ENCODE data around the gene SNAPC4.

SNAPC4 gene

DNA sequence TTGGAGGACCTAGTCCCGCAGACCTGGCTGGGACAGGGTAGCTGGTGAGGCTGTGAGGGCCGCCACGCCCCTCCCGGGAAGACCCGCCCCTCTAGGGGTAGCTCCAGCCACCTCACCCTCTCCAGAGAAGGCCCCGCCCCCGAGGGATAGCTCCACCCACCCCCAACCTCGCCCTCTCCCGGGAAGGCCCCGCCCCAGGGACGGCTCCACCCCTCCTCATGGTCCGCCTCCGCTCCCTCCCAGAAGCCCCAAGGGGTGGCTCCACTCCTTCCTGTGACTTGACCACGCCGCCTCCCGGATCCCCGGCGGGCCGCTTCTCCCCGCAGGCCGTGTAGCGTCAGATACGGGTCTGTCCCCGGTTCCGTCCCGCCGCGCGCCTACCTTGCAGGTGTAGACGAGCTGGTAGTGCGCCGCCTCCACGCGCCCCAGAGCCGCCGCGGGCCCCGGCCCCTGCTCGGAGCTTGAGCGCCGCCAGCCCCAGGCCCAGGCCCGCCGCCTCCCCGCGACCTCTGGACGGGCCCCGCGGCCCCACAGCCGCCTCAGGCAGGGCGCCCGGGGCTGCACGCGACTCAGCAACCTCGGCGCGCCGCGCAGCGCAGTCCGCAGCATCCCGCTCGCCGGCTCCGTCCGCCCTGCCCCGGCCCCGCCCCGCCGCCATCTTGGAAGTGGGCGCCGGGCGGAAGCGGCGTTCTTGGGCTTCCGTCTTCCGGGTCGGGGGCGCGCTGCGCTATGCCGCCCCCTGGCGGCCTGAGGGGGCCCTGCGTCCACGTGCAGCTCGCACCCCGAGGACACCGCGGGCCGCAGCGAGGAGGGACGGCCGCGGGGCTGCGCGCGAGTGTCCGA is 36.6 kb downstream of the SNAPC4 start, which contains the start of gene DNLZ:
Gene DNLZ (minus strand): TSS at position 639 of the 843 bp plus-strand sequence. CDS start 30 bp downstream, at position 609.
- TF ChIP-seq, protein P1, sequence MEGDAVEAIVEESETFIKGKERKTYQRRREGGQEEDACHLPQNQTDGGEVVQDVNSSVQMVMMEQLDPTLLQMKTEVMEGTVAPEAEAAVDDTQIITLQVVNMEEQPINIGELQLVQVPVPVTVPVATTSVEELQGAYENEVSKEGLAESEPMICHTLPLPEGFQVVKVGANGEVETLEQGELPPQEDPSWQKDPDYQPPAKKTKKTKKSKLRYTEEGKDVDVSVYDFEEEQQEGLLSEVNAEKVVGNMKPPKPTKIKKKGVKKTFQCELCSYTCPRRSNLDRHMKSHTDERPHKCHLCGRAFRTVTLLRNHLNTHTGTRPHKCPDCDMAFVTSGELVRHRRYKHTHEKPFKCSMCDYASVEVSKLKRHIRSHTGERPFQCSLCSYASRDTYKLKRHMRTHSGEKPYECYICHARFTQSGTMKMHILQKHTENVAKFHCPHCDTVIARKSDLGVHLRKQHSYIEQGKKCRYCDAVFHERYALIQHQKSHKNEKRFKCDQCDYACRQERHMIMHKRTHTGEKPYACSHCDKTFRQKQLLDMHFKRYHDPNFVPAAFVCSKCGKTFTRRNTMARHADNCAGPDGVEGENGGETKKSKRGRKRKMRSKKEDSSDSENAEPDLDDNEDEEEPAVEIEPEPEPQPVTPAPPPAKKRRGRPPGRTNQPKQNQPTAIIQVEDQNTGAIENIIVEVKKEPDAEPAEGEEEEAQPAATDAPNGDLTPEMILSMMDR (IDR thresholded peaks at IDR 0.05; ENCODE audit: insufficient read depth, low read length, missing control alignments) = peak; percentile 93
- ChIA-PET POLR2A (interaction anchor here (0.6 to 2.6 kb wide), 11 partner anchors 9 to 1270 kb away, joined by 3 to 15 read pairs (median 4); partner anchors contain the start of genes ENTR1 and PMPCA), CTCF (interaction anchor here (0.6 to 8.7 kb wide), 25 partner anchors 9 to 90 kb away, joined by 3 to 93 read pairs (median 5); partner anchors contain the start of genes CARD9, ENTR1, GPSM1 and PMPCA)
- H3K4me3 ChIP-seq (ENCODE audit: low read depth, low read length) = peak within 1 kb of the TSS; percentile 77
- DNase-seq (ENCODE audit: low read depth, low spot score) = peak; percentile 59

DNA sequence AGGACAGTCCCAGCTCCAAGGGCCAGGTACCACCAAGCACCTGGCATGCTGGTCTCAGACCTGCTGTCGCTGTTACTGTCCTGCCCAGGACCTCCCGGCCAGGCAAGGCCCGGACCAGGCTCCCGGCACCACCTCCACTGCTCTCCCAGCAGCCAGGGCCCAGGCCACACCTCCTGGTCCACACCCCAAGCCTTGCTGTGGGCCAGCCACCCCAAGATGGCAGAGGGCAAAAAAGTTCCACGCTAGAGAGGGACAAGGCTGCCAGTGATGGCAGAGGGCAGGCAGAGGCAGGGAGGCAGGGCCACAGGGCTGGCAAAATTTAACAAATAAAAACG is 37.6 kb downstream of the SNAPC4 start:
- TF ChIP-seq, protein P1 (IDR thresholded peaks at IDR 0.05; ENCODE audit: insufficient read depth, low read length, missing control alignments) = no peak
- CTCF ChIA-PET = interaction anchor here (0.9 to 8.7 kb wide), 13 partner anchors 8 to 91 kb away, joined by 3 to 93 read pairs (median 9); partner anchors contain the start of genes CARD9 and SNAPC4
- POLR2A ChIA-PET = interaction anchor here (0.6 to 2.6 kb wide), 8 partner anchors 8 to 47 kb away, joined by 3 to 15 read pairs (median 6); partner anchors contain the start of genes ENTR1 and PMPCA
- no peak for DNase-seq (ENCODE audit: low read depth, low spot score)
- no peak overlapping the region for H3K4me3 ChIP-seq (ENCODE audit: low read depth, low read length)

DNA sequence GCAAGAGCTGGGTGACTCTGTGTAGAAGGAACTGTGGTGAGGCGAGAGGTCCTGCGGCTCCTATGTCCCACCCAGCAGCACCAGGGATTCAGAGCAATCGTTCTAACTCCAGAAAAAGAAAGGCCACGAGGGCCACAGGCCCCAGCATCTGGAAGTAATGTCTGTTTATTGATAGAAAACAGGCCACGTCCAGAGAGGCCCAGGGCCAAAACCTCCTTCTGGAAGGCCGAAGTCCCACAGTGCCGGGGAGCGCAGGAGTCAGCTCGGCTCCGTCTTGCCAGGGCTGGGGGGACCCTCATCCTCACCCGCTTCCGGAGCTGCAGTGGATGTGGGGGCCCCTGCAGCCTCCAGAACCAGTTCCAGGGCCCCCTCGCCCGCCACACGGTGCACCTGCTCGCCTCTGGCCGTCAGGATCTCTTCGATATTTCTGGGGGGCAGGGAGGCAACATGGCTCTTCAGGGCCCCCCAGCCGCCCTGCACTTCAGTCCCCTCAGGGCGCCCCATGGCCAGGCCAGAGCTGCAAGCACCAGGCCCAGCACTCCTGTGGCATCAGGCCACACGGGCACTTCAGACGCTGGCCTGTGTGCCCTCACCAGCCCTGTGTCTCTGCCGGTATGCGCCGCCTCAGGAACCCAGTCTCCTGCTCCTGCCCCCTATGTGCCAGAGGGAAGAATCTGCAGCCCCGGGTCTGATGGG is 38.1 kb downstream of the SNAPC4 start:
- no peak for DNase-seq (ENCODE audit: low read depth, low spot score)
- ChIA-PET POLR2A (interaction anchor here (0.7 to 2.6 kb wide), 2 partner anchors 8 to 25 kb away, joined by 3 to 15 read pairs; no protein-coding TSS in a partner anchor), CTCF (interaction anchor here (2.3 to 8.7 kb wide), 5 partner anchors 12 to 49 kb away, joined by 6 to 93 read pairs (median 54); partner anchors contain the start of genes CARD9 and SNAPC4)
- TF ChIP-seq, protein P1 (IDR thresholded peaks at IDR 0.05; ENCODE audit: insufficient read depth, low read length, missing control alignments) = no peak
- H3K4me3 ChIP-seq (ENCODE audit: low read depth, low read length) = no peak overlapping the region

DNA sequence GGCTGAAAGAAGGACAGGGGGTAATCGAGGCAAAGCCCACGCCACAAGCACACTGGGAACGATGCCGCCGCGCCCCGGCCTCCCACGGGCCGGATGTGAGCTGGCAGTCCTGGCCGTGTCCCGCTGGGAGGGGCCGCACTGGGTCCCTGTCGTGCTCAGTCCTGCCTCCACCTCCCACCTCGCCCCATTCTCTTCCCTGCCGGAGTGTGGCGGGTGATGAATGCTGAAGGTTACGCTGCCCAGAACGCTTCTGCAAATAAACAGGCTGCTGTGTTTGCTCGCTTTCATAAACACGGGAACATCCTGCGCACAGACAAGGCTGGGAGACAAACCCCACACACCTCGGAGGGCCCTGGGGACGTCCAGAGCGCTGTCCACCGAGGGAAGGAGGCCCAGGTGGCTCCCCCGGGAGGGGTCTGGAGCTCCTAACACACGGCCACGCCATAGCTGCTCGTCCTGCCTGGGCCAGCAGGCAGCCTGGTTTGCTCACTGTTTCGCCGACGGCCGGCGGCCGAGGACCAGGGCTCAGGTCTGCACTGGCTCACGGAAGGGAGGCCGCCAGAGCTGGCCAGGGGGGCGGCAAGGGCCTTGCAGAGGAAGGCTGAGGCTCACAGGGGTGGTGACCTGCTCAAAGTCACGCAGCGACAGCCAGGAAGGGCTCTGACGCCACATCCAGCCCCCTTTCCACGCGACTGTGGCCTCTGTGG is 38.8 kb downstream of the SNAPC4 start:
- no peak overlapping the region for H3K4me3 ChIP-seq (ENCODE audit: low read depth, low read length)
- ChIA-PET CTCF (interaction anchor here (1.0 to 8.7 kb wide), 5 partner anchors 13 to 48 kb away, joined by 3 to 93 read pairs (median 54); partner anchors contain the start of genes CARD9 and SNAPC4), POLR2A (interaction anchor here (0.7 kb wide), 1 partner anchor 24 kb away, joined by 3 read pairs; no protein-coding TSS in a partner anchor)
- no peak for DNase-seq (ENCODE audit: low read depth, low spot score)
- TF ChIP-seq, protein P1 (IDR thresholded peaks at IDR 0.05; ENCODE audit: insufficient read depth, low read length, missing control alignments) = no peak

DNA sequence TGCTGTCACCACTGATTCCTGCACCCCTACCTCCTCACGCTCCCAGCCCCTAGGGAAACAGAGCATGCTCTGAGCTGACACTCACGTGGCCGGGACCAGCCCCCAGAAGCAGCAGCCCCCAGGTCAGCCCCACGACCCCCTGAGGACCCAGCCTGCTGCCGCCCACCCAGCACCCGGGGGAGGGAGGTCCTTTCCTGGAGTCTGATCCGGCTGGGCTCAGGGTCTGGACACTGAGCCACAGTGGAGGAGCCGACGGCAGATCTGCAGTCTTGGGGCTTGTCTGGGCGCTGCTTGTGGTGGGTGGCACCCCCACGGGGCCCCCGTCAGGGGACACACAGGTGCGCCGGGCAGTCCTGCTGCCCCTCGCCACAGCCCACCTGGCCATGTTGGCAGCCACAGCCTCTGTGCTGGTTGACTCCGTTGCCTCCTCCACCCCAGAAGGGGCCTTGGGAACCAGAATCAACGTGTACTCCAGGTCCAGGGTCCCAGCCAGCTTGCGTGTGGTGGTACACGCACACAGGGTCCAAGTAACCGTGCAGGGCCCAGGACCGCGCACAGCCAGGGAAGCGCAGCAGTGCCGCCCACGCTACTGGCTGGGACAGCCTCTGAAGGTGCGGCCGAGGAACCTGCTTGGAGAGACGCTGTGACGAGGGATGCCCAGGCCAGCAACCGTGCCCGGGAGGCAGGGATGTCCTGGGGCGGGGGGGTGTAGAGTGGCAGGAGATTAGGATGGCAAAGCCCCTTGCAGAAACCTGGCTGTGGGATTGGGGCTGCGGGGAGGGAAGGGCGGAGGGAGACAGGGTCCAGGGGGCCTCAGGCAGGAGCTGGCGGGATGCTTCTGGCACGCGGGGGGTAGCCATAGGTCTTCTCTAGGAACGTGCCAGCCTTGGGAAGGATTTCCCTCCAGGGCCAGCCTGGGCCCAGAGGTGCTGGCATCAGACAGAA is 39.9 kb downstream of the SNAPC4 start:
- TF ChIP-seq, protein P1 (IDR thresholded peaks at IDR 0.05; ENCODE audit: insufficient read depth, low read length, missing control alignments) = no peak
- CTCF ChIA-PET = interaction anchor here (1.0 to 8.7 kb wide), 3 partner anchors 20 to 47 kb away, joined by 3 to 93 read pairs (median 8); no protein-coding TSS in a partner anchor
- no peak for DNase-seq (ENCODE audit: low read depth, low spot score)
- no peak overlapping the region for H3K4me3 ChIP-seq (ENCODE audit: low read depth, low read length)
- POLR2A ChIA-PET = no interaction called here
